Vagina (tissue), 2 donors: ENCODE results near the gene CNTNAP5.

Experiments used
- POLR2A ChIP-seq, 2 donors: fragments of 450-650 bp; IDR thresholded peaks; one replicate each; pipeline ENCODE4 v1.6.1; 2017; ENCODE audit warnings: antibody characterized with exemption in 2 of 2, mild to moderate bottlenecking in 2 of 2, moderate library complexity in 2 of 2
- POLR2AphosphoS5 ChIP-seq, 2 donors: sonication (generic); formaldehyde crosslinking; IDR thresholded peaks; one replicate each; pipeline ENCODE4 v1.9.0; 2017; ENCODE audit warnings: antibody characterized with exemption in 2 of 2, mild to moderate bottlenecking in 2 of 2, low read depth in 1 of 2; ENCODE audit not compliant: insufficient read depth in 1 of 2
- TF ChIP-seq, protein P1 (sequence below), 3 experiments: fragments of 450-650 bp in 2 of 3; fragments of 200-600 bp in 1 of 3; sonication (generic) in 1 of 3; IDR thresholded peaks; one replicate each; pipeline ENCODE4 v1.5.1; 2017 to 2019; ENCODE audit warnings: antibody characterized with exemption in 3 of 3, mild to moderate bottlenecking in 2 of 3, moderate library complexity in 2 of 3

DNA sequence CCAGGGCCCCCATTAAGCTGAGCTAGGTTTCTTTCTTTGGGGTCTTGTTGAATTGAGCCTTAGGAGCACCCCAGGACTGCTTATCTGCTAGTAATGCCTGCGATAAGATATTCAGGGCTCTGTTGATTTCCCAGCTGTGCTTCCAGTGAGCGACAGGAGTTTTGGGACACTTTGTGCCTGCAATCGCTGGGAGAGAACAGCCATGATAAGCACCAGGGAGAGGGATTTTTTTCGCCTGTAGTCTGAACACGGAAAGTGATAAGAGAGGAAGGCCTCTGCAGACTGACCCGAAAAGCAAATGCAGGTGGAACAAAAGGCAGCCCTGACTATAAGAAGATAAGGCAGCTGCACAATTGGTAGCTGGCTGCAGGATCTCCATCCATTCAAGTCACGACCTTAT is 244.3 kb downstream of the CNTNAP5 start:
- no peak for TF ChIP-seq POLR2A (IDR thresholded peaks at IDR 0.05)
- TF ChIP-seq, protein P1, sequence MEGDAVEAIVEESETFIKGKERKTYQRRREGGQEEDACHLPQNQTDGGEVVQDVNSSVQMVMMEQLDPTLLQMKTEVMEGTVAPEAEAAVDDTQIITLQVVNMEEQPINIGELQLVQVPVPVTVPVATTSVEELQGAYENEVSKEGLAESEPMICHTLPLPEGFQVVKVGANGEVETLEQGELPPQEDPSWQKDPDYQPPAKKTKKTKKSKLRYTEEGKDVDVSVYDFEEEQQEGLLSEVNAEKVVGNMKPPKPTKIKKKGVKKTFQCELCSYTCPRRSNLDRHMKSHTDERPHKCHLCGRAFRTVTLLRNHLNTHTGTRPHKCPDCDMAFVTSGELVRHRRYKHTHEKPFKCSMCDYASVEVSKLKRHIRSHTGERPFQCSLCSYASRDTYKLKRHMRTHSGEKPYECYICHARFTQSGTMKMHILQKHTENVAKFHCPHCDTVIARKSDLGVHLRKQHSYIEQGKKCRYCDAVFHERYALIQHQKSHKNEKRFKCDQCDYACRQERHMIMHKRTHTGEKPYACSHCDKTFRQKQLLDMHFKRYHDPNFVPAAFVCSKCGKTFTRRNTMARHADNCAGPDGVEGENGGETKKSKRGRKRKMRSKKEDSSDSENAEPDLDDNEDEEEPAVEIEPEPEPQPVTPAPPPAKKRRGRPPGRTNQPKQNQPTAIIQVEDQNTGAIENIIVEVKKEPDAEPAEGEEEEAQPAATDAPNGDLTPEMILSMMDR (IDR thresholded peaks at IDR 0.05), result no peak
- TF ChIP-seq POLR2AphosphoS5 (IDR thresholded peaks at IDR 0.05; ENCODE audit: insufficient read depth in 1 of 2, low read depth in 1 of 2), result no peak
